GM12878 (cell line): ENCODE measurements around the gene DIP2C. TPM values are rescaled to one million over a fixed set of nuclear protein-coding genes. Genes with fewer than 3 reads are reported as not detected.

Experiments used
- ATAC-seq: fragments of 200-7000 bp; cut with Tn5 transposase; 3 replicates; pipeline ENCODE4 v1.9.1; 2020; ENCODE audit warnings: mild to moderate bottlenecking, moderate library complexity
- BruUV-seq: library from RNA; stranded (reverse); fragments of 400-500 nt; replicated peaks from 2 replicates; lab custom pipeline; 2021; lab: Mats Ljungman, UMichigan
- CTCF ChIA-PET: fragments of 300-600 bp; sonication (Branson Sonifier 250); formaldehyde crosslinking; extraction: SDS; loops from one replicate; lab custom pipeline; 2021; ENCODE audit warnings: inconsistent platforms; lab: Yijun Ruan, JAX
- POLR2A ChIA-PET: fragments of 350-600 bp; formaldehyde crosslinking; extraction: SDS; loops from one replicate; lab custom pipeline; 2021; ENCODE audit warnings: inconsistent platforms; lab: Charles Lee
- RAD21 ChIA-PET: fragments of 300-600 bp; sonication (Branson Sonifier 250); formaldehyde crosslinking; loops from one replicate; lab custom pipeline; 2023; ENCODE audit warnings: antibody characterized with exemption; ENCODE audit not compliant: unreplicated experiment; lab: Charles Lee
- SMC1A ChIA-PET: fragments of 300-600 bp; sonication (Branson Sonifier 250); formaldehyde crosslinking; loops from one replicate; lab custom pipeline; 2023; ENCODE audit not compliant: unreplicated experiment, uncharacterized antibody; lab: Charles Lee
- DNase-seq: peaks from one replicate; pipeline ENCODE4 v3.0.0-alpha.2; 2011; ENCODE audit warnings: low read depth, low spot score
- FAIRE-seq: peaks from 3 replicates; lab custom pipeline; 2011; peaks lifted over from hg19 to GRCh38; lab: Jason Lieb, UNC
- H2AFZ ChIP-seq: 2 replicates; pipeline ENCODE4 v1.6.0; 2011; ENCODE audit warnings: low read depth, low read length, control low read depth; ENCODE audit not compliant: control insufficient read depth
- H3K27ac ChIP-seq: 2 replicates; pipeline ENCODE4 v1.5.1; 2011; ENCODE audit warnings: control low read depth; ENCODE audit not compliant: control insufficient read depth, insufficient read depth
- H3K27me3 ChIP-seq, 2 experiments: replicated peaks in 1 of 2; 2 replicates each; pipeline versions ENCODE4 v1.6.0 to v1.6.1; 2011; ENCODE audit warnings: low read length in 1 of 2; ENCODE audit not compliant: control insufficient read depth in 2 of 2, insufficient read depth in 2 of 2
- H3K36me3 ChIP-seq, 2 experiments: 2 replicates each; pipeline ENCODE4 v1.5.1; 2011; ENCODE audit warnings: low read length in 1 of 2; ENCODE audit not compliant: control insufficient read depth in 2 of 2, insufficient read depth in 2 of 2
- H3K4me1 ChIP-seq: 2 replicates; pipeline ENCODE4 v1.6.1; 2011; ENCODE audit warnings: mild to moderate bottlenecking, low read length, moderate library complexity, mixed read lengths; ENCODE audit not compliant: control insufficient read depth, insufficient read depth
- H3K4me2 ChIP-seq: 2 replicates; pipeline ENCODE4 v1.6.0; 2011; ENCODE audit warnings: control low read depth; ENCODE audit not compliant: control insufficient read depth, insufficient read depth
- H3K4me3 ChIP-seq: fragments of 200-600 bp; sonication (generic); 2 replicates; pipeline ENCODE4 v1.5.1; 2016
- H3K79me2 ChIP-seq: 2 replicates; pipeline ENCODE4 v1.6.0; 2011; ENCODE audit warnings: low read length; ENCODE audit not compliant: control insufficient read depth, insufficient read depth
- H3K9ac ChIP-seq: 2 replicates; pipeline ENCODE4 v1.8.0; 2011; ENCODE audit warnings: low read length, control low read depth, mixed read lengths; ENCODE audit not compliant: control insufficient read depth, insufficient read depth
- H3K9me3 ChIP-seq: replicated peaks from 3 replicates; pipeline ENCODE4 v1.5.1; 2011; ENCODE audit warnings: mild to moderate bottlenecking, low read length; ENCODE audit not compliant: control insufficient read depth, insufficient read depth
- H4K20me1 ChIP-seq: 2 replicates; pipeline ENCODE4 v1.6.0; 2011; ENCODE audit not compliant: control insufficient read depth, insufficient read depth
- BMI1 ChIP-seq: fragments of 450-650 bp; IDR thresholded peaks from 2 replicates; pipeline ENCODE4 v1.6.1; 2016; ENCODE audit warnings: mild to moderate bottlenecking, moderate library complexity, borderline replicate concordance
- CBX5 ChIP-seq: sonication (generic); IDR thresholded peaks from 2 replicates; pipeline ENCODE4 v1.6.1; 2016; ENCODE audit warnings: low read depth, moderate library complexity, mild to moderate bottlenecking, inconsistent platforms
- CHD1 ChIP-seq: IDR thresholded peaks from 2 replicates; pipeline ENCODE4 v1.6.1; 2012; ENCODE audit warnings: low read depth, low read length, improper control_type of control experiment
- CREB1 ChIP-seq: IDR thresholded peaks from 2 replicates; pipeline ENCODE4 v1.6.1; 2012; ENCODE audit warnings: low read depth, mild to moderate bottlenecking, inconsistent platforms
- CREM ChIP-seq: IDR thresholded peaks from 2 replicates; pipeline ENCODE4 v1.6.1; 2014; ENCODE audit warnings: antibody characterized with exemption, low read depth
- GABPA ChIP-seq: IDR thresholded peaks from 2 replicates; pipeline ENCODE4 v1.6.1; 2014; ENCODE audit warnings: antibody characterized with exemption, low read depth, mild to moderate bottlenecking, inconsistent platforms
- NFYA ChIP-seq: IDR thresholded peaks from 2 replicates; pipeline ENCODE4 v1.6.1; 2011; ENCODE audit warnings: low read depth, mild to moderate bottlenecking, low read length, improper control_type of control experiment, borderline replicate concordance
- NFYB ChIP-seq: IDR thresholded peaks from 2 replicates; pipeline ENCODE4 v1.6.1; 2011; ENCODE audit warnings: low read depth, mild to moderate bottlenecking, low read length, improper control_type of control experiment, moderate library complexity; ENCODE audit not compliant: insufficient read depth
- POLR2AphosphoS2 ChIP-seq: IDR thresholded peaks from 2 replicates; pipeline ENCODE4 v1.6.1; 2011; ENCODE audit warnings: low read depth, mild to moderate bottlenecking, low read length, improper control_type of control experiment, moderate library complexity
- RBBP5 ChIP-seq: fragments of 200-600 bp; sonication (generic); conservative IDR thresholded peaks from 2 replicates; pipeline ENCODE4 v1.6.1; 2016
- SMC3 ChIP-seq: IDR thresholded peaks from 2 replicates; pipeline ENCODE4 v1.6.1; 2011; ENCODE audit warnings: low read length, improper control_type of control experiment, borderline replicate concordance
- SUZ12 ChIP-seq: fragments of 200-600 bp; sonication (generic); IDR thresholded peaks from one replicate; pipeline ENCODE4 v1.6.1; 2018; ENCODE audit warnings: antibody characterized with exemption, mild to moderate bottlenecking; ENCODE audit not compliant: unreplicated experiment
- ZNF217 ChIP-seq: fragments of 450-650 bp; IDR thresholded peaks from 2 replicates; pipeline ENCODE4 v1.6.1; 2017; ENCODE audit warnings: antibody characterized with exemption, mild to moderate bottlenecking
- ZZZ3 ChIP-seq: IDR thresholded peaks from 2 replicates; pipeline ENCODE4 v1.6.1; 2011; ENCODE audit warnings: low read depth; ENCODE audit not compliant: control insufficient read depth, insufficient read length
- WGBS: methylation state at CpG from one replicate; pipeline ENCODE4 v1.1.6; 2016; ENCODE audit warnings: low lambda C conversion rate; ENCODE audit not compliant: insufficient replicate concordance, insufficient coverage; ENCODE audit errors: missing lambda C conversion rate; 5-methylcytosine and 5-hydroxymethylcytosine counted together
- in situ Hi-C: fragments of 300-500 bp; cut with MboI; formaldehyde crosslinking; loops from 9 replicates; pipeline ENCODE4 v1.14.3; 2018; ENCODE audit warnings: mixed read lengths
- intact Hi-C: fragments of 100-400 bp; cut with micrococcal nuclease; formaldehyde crosslinking; loops from one replicate; pipeline ENCODE4 v1.14.2; 2022; ENCODE audit not compliant: unreplicated experiment
- polyA plus RNA-seq, 11 experiments: library from polyadenylated mRNA; depleted of rRNA in 4 of 11; unstranded in 6 of 11; stranded (reverse) in 5 of 11; fragments of >200 nt; fragmentation: Nextera tagmentation in 4 of 11; fragmentation: Illumina TruSeq in 1 of 11; extraction: Ambion mirVana in 4 of 11; extraction: Trizol in 1 of 11; gene quantifications; 1 replicate in 1 of 11; 2 replicates in 10 of 11; pipeline versions ENCODE4 v1.2.1 to v1.2.3, GENCODE V29; 2011 to 2016; ENCODE audit warnings: inconsistent platforms in 2 of 11, missing spikeins in 2 of 11, low read depth in 1 of 11
- total RNA-seq, 4 experiments: library from RNA; depleted of rRNA in 3 of 4; stranded (reverse); fragments of >200 nt in 3 of 4; fragmentation: Illumina TruSeq in 1 of 4; extraction: Trizol in 1 of 4; gene quantifications; 2 replicates each; pipeline versions ENCODE4 v1.2.1 to v1.2.3, GENCODE V29; 2013 to 2021
- TF ChIP-seq, protein P1 (sequence below): IDR thresholded peaks from 2 replicates; pipeline ENCODE4 v1.6.1; 2011; ENCODE audit warnings: low read depth, low read length, improper control_type of control experiment, borderline replicate concordance

The DIP2C gene
- total and polyA plus RNA-seq, 10 of the 15 experiments (the other 5 are each of a cell fraction or from before 2014, with no cell fraction given): 0.01 to 0.10 (median 0.06) TPM

DNA sequence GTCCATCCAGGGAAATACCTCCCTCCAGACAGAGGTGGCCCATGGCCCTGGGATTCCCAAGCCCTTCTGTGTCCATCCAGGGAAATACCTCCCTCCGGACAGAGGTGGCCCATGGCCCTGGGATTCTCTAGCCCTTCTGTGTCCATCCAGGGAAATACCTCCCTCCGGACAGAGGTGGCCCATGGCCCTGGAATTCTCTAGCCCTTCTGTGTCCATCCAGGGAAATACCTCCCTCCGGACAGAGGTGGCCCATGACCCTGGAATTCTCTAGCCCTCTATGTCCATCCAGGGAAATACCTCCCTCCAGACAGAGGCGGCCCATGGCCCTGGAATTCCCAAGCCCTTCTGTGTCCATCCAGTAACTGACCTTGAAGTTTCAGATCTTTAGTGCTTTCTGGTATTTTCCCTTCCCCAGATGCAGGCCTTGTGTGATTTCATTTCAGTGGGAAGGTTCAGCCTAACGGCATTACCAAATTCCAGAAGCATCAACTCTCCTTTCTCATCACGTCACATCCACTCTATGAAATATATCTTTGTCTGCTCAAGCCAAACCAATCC lies 28.8 kb upstream of the DIP2C start:
- H3K9me3 ChIP-seq: no peaks in the 10 kb centered on the region; the same call in 2 of the 3 replicates
- SMC1A ChIA-PET: no interaction called here
- no peak overlapping the region for H3K9ac ChIP-seq
- intact Hi-C loops: no loop called here
- POLR2A ChIA-PET: no interaction called here
- FAIRE-seq (no peak), DNase-seq (no peak), ATAC-seq (no peak)
- in situ Hi-C loops: no loop called here
- 83% methylated on average over 5 of the region's 6 CpGs for WGBS
- H3K79me2 ChIP-seq: no peaks in the 10 kb centered on the region
- H3K36me3 ChIP-seq: no peaks in the 10 kb centered on the region
- no peaks in the 10 kb centered on the region for H3K4me1 ChIP-seq
- TF ChIP-seq POLR2AphosphoS2: no peak
- TF ChIP-seq SUZ12: no peak
- TF ChIP-seq NFYA: no peak
- no peak for TF ChIP-seq GABPA
- TF ChIP-seq CREB1: no peak
- TF ChIP-seq ZNF217: no peak
- TF ChIP-seq CREM: no peak
- TF ChIP-seq NFYB: no peak
- TF ChIP-seq, protein P1, sequence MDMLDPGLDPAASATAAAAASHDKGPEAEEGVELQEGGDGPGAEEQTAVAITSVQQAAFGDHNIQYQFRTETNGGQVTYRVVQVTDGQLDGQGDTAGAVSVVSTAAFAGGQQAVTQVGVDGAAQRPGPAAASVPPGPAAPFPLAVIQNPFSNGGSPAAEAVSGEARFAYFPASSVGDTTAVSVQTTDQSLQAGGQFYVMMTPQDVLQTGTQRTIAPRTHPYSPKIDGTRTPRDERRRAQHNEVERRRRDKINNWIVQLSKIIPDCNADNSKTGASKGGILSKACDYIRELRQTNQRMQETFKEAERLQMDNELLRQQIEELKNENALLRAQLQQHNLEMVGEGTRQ: no peak
- TF ChIP-seq CHD1: no peak
- TF ChIP-seq RBBP5: no peak
- TF ChIP-seq SMC3: no peak
- TF ChIP-seq CBX5: no peak
- TF ChIP-seq BMI1: no peak
- no peak for TF ChIP-seq ZZZ3
- no TSS peak for BruUV-seq
- no peak overlapping the region for H3K4me2 ChIP-seq
- RAD21 ChIA-PET: no interaction called here
- H4K20me1 ChIP-seq: no peaks in the 10 kb centered on the region
- no peak overlapping the region for H2AFZ ChIP-seq
- CTCF ChIA-PET: no interaction called here
- H3K27ac ChIP-seq: no peak overlapping the region
- H3K27me3 ChIP-seq: 0 out of 4 replicates have a peak, but pooled peaks cover 0 to 2% of the 10 kb centered on the region in 2 experiments
- no peak overlapping the region for H3K4me3 ChIP-seq
